B cell (primary cell): Measurements from ENCODE around the gene KLHL2.

ENCODE experiments used
- CTCF ChIP-seq: fragments of 200-600 bp; IDR thresholded peaks from one replicate; pipeline ENCODE4 v1.8.0; 2022; ENCODE audit warnings: antibody characterized with exemption, mild to moderate bottlenecking
- EZH2 ChIP-seq: IDR thresholded peaks from 2 replicates; pipeline ENCODE4 v1.6.1; 2012; ENCODE audit warnings: borderline replicate concordance, low read depth, mild to moderate bottlenecking, moderate library complexity, low read length; ENCODE audit not compliant: insufficient read depth, poor library complexity, severe bottlenecking

DNA sequence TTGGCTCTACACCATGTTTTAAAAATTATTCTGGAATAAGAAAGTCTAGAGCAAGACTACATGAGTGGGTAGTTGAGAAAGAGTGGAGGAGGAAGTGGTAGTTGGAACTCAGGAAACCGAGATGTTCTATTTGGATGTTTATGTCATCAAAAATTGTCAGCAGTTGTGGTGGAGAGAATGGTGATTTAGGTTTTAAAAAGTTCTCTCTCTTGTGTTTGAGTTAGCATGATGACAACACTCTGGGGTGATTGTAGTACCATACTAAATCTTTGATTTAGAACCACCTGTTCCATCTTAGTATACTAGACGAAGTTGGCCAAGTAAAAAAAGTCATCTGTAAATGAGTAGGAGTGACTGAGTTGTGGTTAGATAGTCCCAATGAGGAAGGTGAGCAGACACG, 40.7 kb downstream of the KLHL2 start:
- no peak for TF ChIP-seq CTCF
- no peak for TF ChIP-seq EZH2
